ENCODE results near the gene ZNF362. TPM values are rescaled to one million over a fixed set of nuclear protein-coding genes. Genes with fewer than 3 reads are reported as not detected.

The ZNF362 gene
- total RNA-seq, 1 experiment from 2014 or later = 11.1 TPM

- RAD21 ChIA-PET (ENCODE audit: low non-redundant PET in 1 of 2, low total read pairs in 2 of 2, uncharacterized antibody in 2 of 2, unreplicated experiment in 2 of 2) = interaction anchor here in 1 of 2 experiments (0.8 kb wide), 1 partner anchor 172 kb away, joined by 3 read pairs; no protein-coding TSS in a partner anchor
- Histone ChIP-seq H3K4me1 (ENCODE audit: control insufficient read depth in 1 of 2, insufficient read depth in 2 of 2, low read length in 2 of 2) (peaks cover 0 to 8% of the 10 kb centered on the region in 2 experiments; a peak in 2 of 4 replicates), H2AFZ (ENCODE audit: low read depth, low read length, poor library complexity, severe bottlenecking) (no peak overlapping the region), H3K4me3 (replicated peaks in 1 of 2; ENCODE audit: low read depth in 1 of 2, low read length in 2 of 2) (no peak overlapping the region), H3K27ac (ENCODE audit: low read depth, low read length) (no peak overlapping the region), H3K4me2 (ENCODE audit: low read length) (peak overlapping the region; percentile 41), H3K9ac (ENCODE audit: low read length) (no peak overlapping the region), H3K27me3 (ENCODE audit: insufficient read depth, low read length) (no peaks in the 10 kb centered on the region), H3K79me2 (ENCODE audit: insufficient read depth, low read length) (no peaks in the 10 kb centered on the region), H4K20me1 (ENCODE audit: insufficient read depth) (no peaks in the 10 kb centered on the region), H3K9me2 (ENCODE audit: insufficient read depth) (no peaks in the 10 kb centered on the region), H3K36me3 (ENCODE audit: control insufficient read depth in 1 of 2, insufficient read depth in 2 of 2, low read length in 2 of 2) (no peaks in the 10 kb centered on the region), H3K9me3 (ENCODE audit: control insufficient read depth in 1 of 2, insufficient read depth in 1 of 2, low read depth in 1 of 2, low read length in 2 of 2) (no peaks in the 10 kb centered on the region)
- intact Hi-C loops (cut with micrococcal nuclease) = loop anchor here (5.0 kb wide), 2 partner anchors 159 to 186 kb away; no protein-coding TSS in a partner anchor
- TF ChIP-seq EZH2phosphoT487 (IDR thresholded peaks at IDR 0.05; ENCODE audit: borderline replicate concordance) (no peak), ZBTB33 (IDR thresholded peaks at IDR 0.05; ENCODE audit: extremely low read depth, insufficient replicate concordance, low read length) (no peak), EZH2 (IDR thresholded peaks at IDR 0.05) (no peak)
- DNase-seq (ENCODE audit: low read depth, low spot score) (no peak), ATAC-seq (no peak)
- POLR2A ChIA-PET = no interaction called here
- CTCF ChIA-PET = interaction anchor here (0.6 to 3.8 kb wide), 5 partner anchors 134 to 341 kb away, joined by 3 to 23 read pairs (median 3); partner anchors contain the start of gene ZSCAN20
- no TSS peak for BruUV-seq (replicated peaks)
Observed at GRCh38 chr1:33297911-33298622, 41.8 kb downstream of the ZNF362 start.

Measured in HCT116 (cell line).